K562 (cell line): ENCODE data around the gene SIRPB2. TPM values are rescaled to one million over a fixed set of nuclear protein-coding genes. Genes with fewer than 3 reads are reported as not detected.

Experiments used
- ATAC-seq: fragments of 200-7000 bp; cut with Tn5 transposase; 3 replicates; pipeline ENCODE4 v1.9.1; 2020; ENCODE audit warnings: moderate library complexity
- BruUV-seq: library from RNA; stranded (reverse); fragments of 400-500 nt; replicated peaks from 2 replicates; lab custom pipeline; 2021; lab: Mats Ljungman, UMichigan
- CTCF ChIA-PET: fragments of 300-600 bp; formaldehyde crosslinking; extraction: SDS; loops from one replicate; lab custom pipeline; 2021; ENCODE audit warnings: low intra/inter-chr PET ratio; lab: Yijun Ruan, JAX
- POLR2A ChIA-PET: fragments of 300-600, 350-650 bp; sonication (Branson Sonifier 250); formaldehyde crosslinking; extraction: SDS; loops from one replicate; lab custom pipeline; 2021; ENCODE audit warnings: antibody characterized with exemption, inconsistent platforms; lab: Yijun Ruan, JAX
- DNase-seq, 4 experiments: peaks; one replicate each; pipeline versions ENCODE4 v3.0.0 to v3.0.0-alpha.2; 2011 to 2018; ENCODE audit warnings: low spot score in 3 of 4, mixed read lengths in 3 of 4; ENCODE audit errors: extremely low read depth in 1 of 4
- FAIRE-seq: peaks from 2 replicates; lab custom pipeline; 2011; peaks lifted over from hg19 to GRCh38; lab: Jason Lieb, UNC
- H2AFZ ChIP-seq: 2 replicates; pipeline ENCODE4 v1.6.0; 2011; ENCODE audit warnings: low read depth, low read length, control low read depth, inconsistent platforms
- H3K27ac ChIP-seq: fragments of 200-600 bp; 3 replicates; pipeline ENCODE4 v1.8.0; 2011; ENCODE audit warnings: low read depth, mild to moderate bottlenecking, control low read depth, inconsistent platforms, low read length, moderate library complexity, mixed read lengths; ENCODE audit errors: extremely low read depth
- H3K27me3 ChIP-seq, 2 experiments: fragments of 300-600 bp in 1 of 2; 2 replicates in 1 of 2; 3 replicates in 1 of 2; pipeline versions ENCODE4 v1.6.0 to v1.8.0; 2011; ENCODE audit warnings: inconsistent platforms in 2 of 2, low read length in 2 of 2, mild to moderate bottlenecking in 1 of 2, mixed read lengths in 1 of 2, moderate library complexity in 1 of 2; ENCODE audit not compliant: control insufficient read depth in 2 of 2, insufficient read depth in 2 of 2
- H3K36me3 ChIP-seq: fragments of 300-600 bp; 3 replicates; pipeline ENCODE4 v1.8.0; 2011; ENCODE audit warnings: mild to moderate bottlenecking, low read length, inconsistent platforms; ENCODE audit not compliant: control insufficient read depth, insufficient read depth
- H3K4me1 ChIP-seq, 2 experiments: fragments of 200-600 bp in 1 of 2; replicated peaks in 1 of 2; 2 replicates in 1 of 2; 3 replicates in 1 of 2; pipeline versions ENCODE4 v1.5.1 to v1.8.0; 2011; ENCODE audit warnings: inconsistent platforms in 2 of 2, low read length in 2 of 2, mild to moderate bottlenecking in 1 of 2, mixed read lengths in 1 of 2, moderate library complexity in 1 of 2; ENCODE audit not compliant: control insufficient read depth in 2 of 2, insufficient read depth in 2 of 2
- H3K4me2 ChIP-seq: 2 replicates; pipeline ENCODE4 v1.6.1; 2011; ENCODE audit warnings: low read length, control low read depth, inconsistent platforms, mixed read lengths; ENCODE audit not compliant: insufficient read depth
- H3K4me3 ChIP-seq: fragments of 200-600 bp; sonication (generic), shearing (Covaris generic); 2 replicates; pipeline ENCODE4 v1.5.1; 2016; ENCODE audit warnings: control low read depth, inconsistent platforms
- H3K79me2 ChIP-seq: fragments of 200-600 bp; 3 replicates; pipeline ENCODE4 v1.8.0; 2011; ENCODE audit warnings: low read length, inconsistent platforms; ENCODE audit not compliant: control insufficient read depth, insufficient read depth
- H3K9ac ChIP-seq, 2 experiments: 2 replicates each; pipeline versions ENCODE4 v1.6.0 to v1.6.1; 2011; ENCODE audit warnings: low read depth in 2 of 2, low read length in 2 of 2, control low read depth in 1 of 2, inconsistent platforms in 1 of 2, mild to moderate bottlenecking in 1 of 2, mixed read lengths in 1 of 2; ENCODE audit not compliant: insufficient read depth in 1 of 2
- H3K9me1 ChIP-seq: one replicate; pipeline ENCODE4 v1.6.0; 2011; ENCODE audit warnings: inconsistent platforms, mild to moderate bottlenecking, low read length, moderate library complexity; ENCODE audit not compliant: control insufficient read depth, insufficient read depth
- H3K9me3 ChIP-seq: replicated peaks from 2 replicates; pipeline ENCODE4 v1.5.1; 2011; ENCODE audit warnings: low read depth, low read length, inconsistent platforms; ENCODE audit not compliant: control insufficient read depth, insufficient read depth
- H4K20me1 ChIP-seq: replicated peaks from 2 replicates; pipeline ENCODE4 v1.6.1; 2011; ENCODE audit warnings: low read length, inconsistent platforms, mixed read lengths; ENCODE audit not compliant: control insufficient read depth, insufficient read depth
- CEBPG ChIP-seq, 3 experiments: fragments of 200-800 bp in 1 of 3; sonication (Bioruptor generic) in 1 of 3; sonication (generic) in 1 of 3; formaldehyde crosslinking in 1 of 3; IDR thresholded peaks in 2 of 3; conservative IDR thresholded peaks in 1 of 3; 2 replicates each; pipeline versions ENCODE4 v1.6.1 to v1.8.0; 2016 to 2022; ENCODE audit warnings: missing compliant biosample characterization in 2 of 3, missing genetic modification characterization in 2 of 3, mild to moderate bottlenecking in 1 of 3, missing genetic modification reagents in 1 of 3
- GABPA ChIP-seq: fragments of 200-800 bp; sonication (Bioruptor generic); conservative IDR thresholded peaks from 2 replicates; pipeline ENCODE4 v1.6.1; 2016; ENCODE audit warnings: low read depth, missing genetic modification characterization, missing compliant biosample characterization
- IFI16 ChIP-seq: fragments of 250-450 bp; sonication (Bioruptor Pico); IDR thresholded peaks from 2 replicates; pipeline ENCODE4 v2.1.2; 2022; ENCODE audit warnings: mild to moderate bottlenecking, inconsistent platforms
- JUN ChIP-seq, 2 experiments: sonication (generic) in 1 of 2; formaldehyde crosslinking in 1 of 2; IDR thresholded peaks; 2 replicates each; pipeline versions ENCODE4 v1.6.1 to v1.8.0; 2012 to 2022; ENCODE audit warnings: borderline replicate concordance in 2 of 2, mild to moderate bottlenecking in 2 of 2, improper control_type of control experiment in 1 of 2, low read depth in 1 of 2, low read length in 1 of 2, missing genetic modification reagents in 1 of 2
- KDM1A ChIP-seq, 2 experiments: fragments of 450-650 bp; IDR thresholded peaks; 2 replicates each; pipeline ENCODE4 v1.6.1; 2016; ENCODE audit warnings: mild to moderate bottlenecking in 2 of 2
- KDM5B ChIP-seq: fragments of 200-600 bp; sonication (generic); IDR thresholded peaks from 2 replicates; pipeline ENCODE4 v1.6.1; 2012; ENCODE audit warnings: low read depth, mild to moderate bottlenecking, moderate library complexity, low read length, control low read depth, inconsistent platforms; ENCODE audit not compliant: insufficient replicate concordance
- NFE2 ChIP-seq: IDR thresholded peaks from 2 replicates; pipeline ENCODE4 v1.6.1; 2014; ENCODE audit warnings: antibody characterized with exemption, low read depth
- RAD51 ChIP-seq: fragments of 450-650 bp; IDR thresholded peaks from 2 replicates; pipeline ENCODE4 v1.7.1; 2016; ENCODE audit warnings: low read depth, mild to moderate bottlenecking, borderline replicate concordance
- WGBS: fragments of 100-300 bp; shearing (Covaris generic); methylation state at CpG from one replicate; pipeline ENCODE4 v1.1.6; 2016; ENCODE audit warnings: low coverage, mixed read lengths; ENCODE audit not compliant: insufficient coverage; ENCODE audit errors: missing lambda C conversion rate; 5-methylcytosine and 5-hydroxymethylcytosine counted together
- in situ Hi-C: fragments of 300-500 bp; cut with MboI; formaldehyde crosslinking; loops from 4 replicates; pipeline ENCODE4 v1.15.0; 2018; ENCODE audit warnings: inconsistent platforms, mixed read lengths
- intact Hi-C: fragments of 100-400 bp; cut with micrococcal nuclease; formaldehyde crosslinking; loops from 2 replicates; pipeline ENCODE4 v1.14.2; 2022
- polyA plus RNA-seq, 8 experiments: library from polyadenylated mRNA; depleted of rRNA in 4 of 8; stranded (reverse) in 5 of 8; unstranded in 3 of 8; fragments of >200 nt; fragmentation: Nextera tagmentation in 2 of 8; fragmentation: Illumina TruSeq in 1 of 8; extraction: Ambion mirVana in 2 of 8; extraction: Trizol in 1 of 8; gene quantifications; 2 replicates each; pipeline versions ENCODE4 v1.2.1 to v1.2.3, GENCODE V29; 2011 to 2014; ENCODE audit warnings: inconsistent platforms in 1 of 8, missing spikeins in 1 of 8
- total RNA-seq, 7 experiments: library from RNA; depleted of rRNA in 6 of 7; stranded (reverse); fragments of >200 nt in 6 of 7; fragmentation: Illumina TruSeq in 2 of 7; extraction: Trizol in 2 of 7; gene quantifications; 2 replicates each; pipeline versions ENCODE4 v1.2.1 to v1.2.3, GENCODE V29; 2011 to 2021; ENCODE audit warnings: low replicate concordance in 1 of 7
- TF ChIP-seq, protein P1 (sequence below): sonication (generic); formaldehyde crosslinking; IDR thresholded peaks from 2 replicates; pipeline ENCODE4 v1.9.0; 2022; ENCODE audit warnings: mild to moderate bottlenecking, missing genetic modification reagents
- TF ChIP-seq, protein P2 (sequence below): fragments of 250-450 bp; sonication (Bioruptor Pico); IDR thresholded peaks from 2 replicates; pipeline ENCODE4 v1.5.0; 2021
- TF ChIP-seq, protein P3 (sequence below), 3 experiments: fragments of 200-800 bp in 1 of 3; fragments of 250-450 bp in 1 of 3; fragments of 450-650 bp in 1 of 3; sonication (Bioruptor Pico) in 1 of 3; sonication (Bioruptor generic) in 1 of 3; formaldehyde crosslinking in 1 of 3; IDR thresholded peaks; 2 replicates each; pipeline versions ENCODE4 v1.6.1 to v1.8.0; 2016 to 2022; ENCODE audit warnings: mild to moderate bottlenecking in 2 of 3, missing genetic modification characterization in 2 of 3, missing compliant biosample characterization in 1 of 3, moderate library complexity in 1 of 3

SIRPB2 gene
- total and polyA plus RNA-seq, 9 of the 15 experiments (the other 6 are each of a cell fraction or from before 2014, with no cell fraction given), result 0.07 TPM; not detected in 7

DNA sequence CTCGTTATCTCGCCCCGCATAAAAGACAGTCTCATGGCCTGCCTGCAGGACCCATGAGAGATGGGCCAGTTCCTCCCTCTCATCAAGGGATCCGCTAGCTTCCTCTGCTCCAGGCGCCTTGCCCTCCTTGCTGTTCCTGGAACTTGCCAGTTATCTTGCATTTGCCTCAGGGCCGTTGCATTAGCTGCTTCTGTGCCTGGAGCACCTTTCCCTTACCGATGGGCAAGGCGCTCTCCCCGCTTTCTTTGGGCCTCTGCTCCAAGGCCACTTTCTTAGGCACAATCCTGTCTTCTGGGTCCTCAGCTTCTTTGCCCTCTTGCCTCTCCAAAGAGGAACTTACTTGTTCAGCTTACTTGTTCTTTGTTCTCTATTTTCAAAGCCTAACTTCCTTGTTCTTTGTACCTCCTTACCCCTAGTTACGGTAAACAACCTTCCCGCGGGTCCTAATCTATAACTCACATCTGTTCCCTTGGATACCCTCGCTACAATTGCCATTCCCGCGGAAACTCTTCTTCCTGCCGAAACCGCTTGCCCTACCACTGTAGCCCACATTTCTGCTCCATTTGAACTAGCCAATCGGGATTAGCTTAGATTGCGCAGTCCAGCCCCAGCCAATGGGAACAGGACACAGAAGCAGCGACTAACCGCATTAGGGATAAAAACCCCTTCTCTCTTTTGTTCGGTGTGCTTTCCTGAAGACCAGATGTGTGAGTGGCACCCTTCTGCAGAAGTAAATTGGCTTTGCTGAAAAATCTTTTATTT is 23.7 kb downstream of the SIRPB2 start (continued):
- peak; percentile 94 for TF ChIP-seq CEBPG (CRISPR knock-in tag; IDR thresholded peaks at IDR 0.05)
- TF ChIP-seq CEBPG (tag; conservative IDR thresholded peaks at IDR 0.05 in 1 of 2, IDR thresholded peaks at IDR 0.05 in 1 of 2), result peak; percentile 91 to 93

DNA sequence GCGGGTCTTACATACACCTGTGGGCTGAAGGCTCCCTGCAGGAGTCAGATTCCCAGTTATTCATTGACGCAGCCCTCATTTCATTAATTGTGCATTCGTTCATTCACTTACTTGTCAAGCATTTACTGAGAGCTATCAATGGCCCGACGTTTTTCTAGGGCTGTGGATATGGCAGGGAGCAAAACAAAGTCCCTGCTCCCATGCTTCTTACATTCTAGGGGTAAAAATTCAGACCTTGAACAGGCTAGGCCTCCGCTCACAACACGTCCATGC is 24.2 kb downstream of the SIRPB2 start:
- H3K4me3 ChIP-seq, result peak overlapping the region; percentile 97
- ATAC-seq (no peak), DNase-seq (no peak), FAIRE-seq (peak; percentile 58)
- H3K9me3 ChIP-seq, result no peaks in the 10 kb centered on the region
- ChIA-PET POLR2A (interaction anchor here (0.6 to 2.2 kb wide), 8 partner anchors 12 to 240 kb away, joined by 3 to 8 read pairs (median 4); no protein-coding TSS in a partner anchor), CTCF (no interaction called here)
- peaks cover 8% of the 10 kb centered on the region; the same call in 1 of the 2 replicates for H4K20me1 ChIP-seq
- peak overlapping the region; percentile 93 for H2AFZ ChIP-seq
- no peaks in the 10 kb centered on the region for H3K27me3 ChIP-seq
- in situ Hi-C loops, result no loop called here
- intact Hi-C loops, result loop anchor here (2.0 to 10.0 kb wide), 2 partner anchors 36 to 142 kb away; partner anchors contain the start of gene SDCBP2
- H3K36me3 ChIP-seq, result peaks cover 35% of the 10 kb centered on the region
- H3K4me2 ChIP-seq, result peak overlapping the region; percentile 88
- peaks cover 18 to 40% of the 10 kb centered on the region in 2 experiments for H3K4me1 ChIP-seq
- peaks cover 42% of the 10 kb centered on the region for H3K79me2 ChIP-seq
- H3K9ac ChIP-seq, result peak overlapping the region; percentile 75 to 89
- H3K27ac ChIP-seq, result peak overlapping the region; percentile 90
- no peaks in the 10 kb centered on the region for H3K9me1 ChIP-seq
- BruUV-seq, result no TSS peak
- 0% methylated on average over 6 of the region's 7 CpGs for WGBS
- TF ChIP-seq NFE2 (no peak), GABPA (peak; percentile 72), RAD51 (no peak), KDM5B (peak; percentile 51), IFI16 (CRISPR knock-in tag) (no peak), JUN (IDR thresholded peaks at IDR 0.05; ENCODE audit: borderline replicate concordance, low read depth, low read length) (no peak), JUN (CRISPR knock-in tag; IDR thresholded peaks at IDR 0.05; ENCODE audit: borderline replicate concordance) (peak; percentile 42; the same call in 1 of the 2 replicates), KDM1A (IDR thresholded peaks at IDR 0.05) (no peak)
- TF ChIP-seq, protein P1, sequence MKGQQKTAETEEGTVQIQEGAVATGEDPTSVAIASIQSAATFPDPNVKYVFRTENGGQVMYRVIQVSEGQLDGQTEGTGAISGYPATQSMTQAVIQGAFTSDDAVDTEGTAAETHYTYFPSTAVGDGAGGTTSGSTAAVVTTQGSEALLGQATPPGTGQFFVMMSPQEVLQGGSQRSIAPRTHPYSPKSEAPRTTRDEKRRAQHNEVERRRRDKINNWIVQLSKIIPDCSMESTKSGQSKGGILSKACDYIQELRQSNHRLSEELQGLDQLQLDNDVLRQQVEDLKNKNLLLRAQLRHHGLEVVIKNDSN (CRISPR knock-in tag), result 0 out of 2 replicates have a peak, but pooled peaks have one; percentile 28
- TF ChIP-seq, protein P2, sequence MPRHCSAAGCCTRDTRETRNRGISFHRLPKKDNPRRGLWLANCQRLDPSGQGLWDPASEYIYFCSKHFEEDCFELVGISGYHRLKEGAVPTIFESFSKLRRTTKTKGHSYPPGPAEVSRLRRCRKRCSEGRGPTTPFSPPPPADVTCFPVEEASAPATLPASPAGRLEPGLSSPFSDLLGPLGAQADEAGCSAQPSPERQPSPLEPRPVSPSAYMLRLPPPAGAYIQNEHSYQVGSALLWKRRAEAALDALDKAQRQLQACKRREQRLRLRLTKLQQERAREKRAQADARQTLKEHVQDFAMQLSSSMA, result no peak
- TF ChIP-seq, protein P3, sequence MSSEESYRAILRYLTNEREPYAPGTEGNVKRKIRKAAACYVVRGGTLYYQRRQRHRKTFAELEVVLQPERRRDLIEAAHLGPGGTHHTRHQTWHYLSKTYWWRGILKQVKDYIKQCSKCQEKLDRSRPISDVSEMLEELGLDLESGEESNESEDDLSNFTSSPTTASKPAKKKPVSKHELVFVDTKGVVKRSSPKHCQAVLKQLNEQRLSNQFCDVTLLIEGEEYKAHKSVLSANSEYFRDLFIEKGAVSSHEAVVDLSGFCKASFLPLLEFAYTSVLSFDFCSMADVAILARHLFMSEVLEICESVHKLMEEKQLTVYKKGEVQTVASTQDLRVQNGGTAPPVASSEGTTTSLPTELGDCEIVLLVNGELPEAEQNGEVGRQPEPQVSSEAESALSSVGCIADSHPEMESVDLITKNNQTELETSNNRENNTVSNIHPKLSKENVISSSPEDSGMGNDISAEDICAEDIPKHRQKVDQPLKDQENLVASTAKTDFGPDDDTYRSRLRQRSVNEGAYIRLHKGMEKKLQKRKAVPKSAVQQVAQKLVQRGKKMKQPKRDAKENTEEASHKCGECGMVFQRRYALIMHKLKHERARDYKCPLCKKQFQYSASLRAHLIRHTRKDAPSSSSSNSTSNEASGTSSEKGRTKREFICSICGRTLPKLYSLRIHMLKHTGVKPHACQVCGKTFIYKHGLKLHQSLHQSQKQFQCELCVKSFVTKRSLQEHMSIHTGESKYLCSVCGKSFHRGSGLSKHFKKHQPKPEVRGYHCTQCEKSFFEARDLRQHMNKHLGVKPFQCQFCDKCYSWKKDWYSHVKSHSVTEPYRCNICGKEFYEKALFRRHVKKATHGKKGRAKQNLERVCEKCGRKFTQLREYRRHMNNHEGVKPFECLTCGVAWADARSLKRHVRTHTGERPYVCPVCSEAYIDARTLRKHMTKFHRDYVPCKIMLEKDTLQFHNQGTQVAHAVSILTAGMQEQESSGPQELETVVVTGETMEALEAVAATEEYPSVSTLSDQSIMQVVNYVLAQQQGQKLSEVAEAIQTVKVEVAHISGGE (CRISPR knock-in tag; IDR thresholded peaks at IDR 0.05), result peak in 1 of 3 experiments; percentile 98; a peak in 2 of 6 replicates
